HuH-7.5 (cell line): ENCODE results near the gene COL4A1.

Source experiments
- DNase-seq: peaks from one replicate; pipeline ENCODE4 v3.0.0; 2011; ENCODE audit warnings: low spot score

COL4A1 gene

GRCh38 chr13:110273254-110273653, 33.7 kb downstream of the COL4A1 start:
- DNase-seq = no peak

DNA sequence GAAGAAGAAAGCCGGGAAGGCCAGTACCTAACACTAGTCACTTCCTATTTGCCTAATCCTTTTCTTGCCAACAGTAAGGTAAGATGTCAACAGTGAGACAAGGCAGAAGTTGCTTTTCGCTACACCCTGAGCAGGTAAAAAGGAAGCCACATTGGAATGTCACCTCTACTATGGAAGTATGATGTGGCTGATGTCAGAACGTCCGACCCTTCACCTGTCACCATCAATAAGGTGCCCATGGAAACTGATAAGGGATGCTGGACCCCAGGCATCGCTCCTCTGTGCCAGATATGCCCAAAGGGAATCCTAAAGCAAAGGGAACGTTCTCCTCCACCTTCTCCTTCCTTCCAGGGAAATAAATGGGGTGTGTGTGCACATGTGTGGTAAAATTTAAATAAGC, 34.3 kb downstream of the COL4A1 start:
- no peak for DNase-seq

- DNase-seq = no peak
Observed at GRCh38 chr13:110272227-110272626, 34.7 kb downstream of the COL4A1 start.

DNA sequence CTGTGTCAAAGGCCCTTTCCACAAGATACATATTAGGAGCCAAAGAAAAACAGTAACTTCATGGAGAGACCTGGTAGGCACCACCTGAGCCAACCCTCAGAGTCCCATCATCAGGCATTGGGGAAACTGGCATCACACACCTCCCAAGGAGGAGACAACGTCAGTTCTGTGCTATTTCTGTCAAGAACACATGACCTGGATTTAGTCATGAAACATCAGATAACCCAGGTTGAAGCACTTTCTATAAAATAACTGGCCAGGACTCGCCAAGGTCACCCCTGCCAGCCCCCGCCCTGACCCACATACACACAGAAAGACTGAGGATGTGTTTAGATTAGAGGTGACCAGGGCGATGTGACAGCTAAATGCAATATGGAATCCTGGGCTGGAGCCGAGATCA, 35.6 kb downstream of the COL4A1 start:
- DNase-seq = no peak

GRCh38 chr13:110270507-110270906, 36.5 kb downstream of the COL4A1 start:
- DNase-seq = no peak

- no peak for DNase-seq
Observed at GRCh38 chr13:110269509-110270185, 37.3 kb downstream of the COL4A1 start.

DNA sequence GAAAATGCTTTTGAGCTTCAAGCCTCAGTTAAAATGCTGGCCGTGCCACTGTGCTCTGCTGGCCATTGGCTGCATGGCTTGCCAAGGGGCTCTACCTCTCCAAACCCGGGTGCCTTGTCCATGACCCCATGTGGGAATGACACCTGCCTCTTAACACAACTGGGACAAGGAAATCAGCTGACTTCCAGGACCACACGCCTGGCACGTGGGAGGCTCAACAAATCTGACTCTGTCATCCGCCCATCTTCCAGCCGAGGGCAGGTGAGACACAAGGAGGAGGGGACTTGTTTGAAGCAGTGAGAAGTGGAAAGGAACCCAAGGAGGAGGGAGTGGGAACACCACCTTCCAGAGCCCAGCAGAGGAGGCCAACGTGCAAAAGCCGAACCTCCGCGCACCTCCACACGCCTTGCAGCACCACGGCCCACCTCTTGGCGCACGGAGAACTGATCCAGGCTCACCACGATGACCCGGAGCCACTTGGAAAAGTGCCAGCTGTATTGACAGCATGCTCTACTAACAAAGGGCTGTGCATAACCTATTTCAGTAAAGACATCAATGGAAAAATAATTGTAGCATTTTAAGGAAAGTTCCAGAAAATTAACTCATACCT, 38.3 kb downstream of the COL4A1 start:
- no peak for DNase-seq

GRCh38 chr13:110268061-110268460, 38.9 kb downstream of the COL4A1 start:
- DNase-seq = no peak

GRCh38 chr13:110266983-110267382, 40.0 kb downstream of the COL4A1 start:
- no peak for DNase-seq

DNA sequence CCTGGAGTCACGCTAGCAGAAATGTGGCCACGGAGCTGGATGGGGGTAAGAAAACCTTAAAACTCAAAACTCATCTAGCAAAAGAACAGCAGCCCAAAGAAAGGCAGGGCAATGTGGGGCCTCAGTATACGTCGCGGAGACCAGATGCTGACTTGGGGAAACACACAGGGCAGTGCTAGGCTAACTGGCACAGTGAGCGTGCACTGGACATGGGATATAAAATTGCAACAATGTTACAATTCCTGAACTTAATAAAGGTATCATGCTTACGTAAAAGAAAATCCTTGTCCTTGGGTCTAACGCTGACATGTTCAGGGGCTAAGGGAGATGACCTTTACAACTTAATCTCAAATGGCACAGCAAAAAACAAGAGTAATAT, 40.5 kb downstream of the COL4A1 start:
- DNase-seq = no peak

GRCh38 chr13:110265682-110266430, 41.1 kb downstream of the COL4A1 start:
- no peak for DNase-seq

GRCh38 chr13:110265341-110265681, 41.6 kb downstream of the COL4A1 start:
- no peak for DNase-seq

DNA sequence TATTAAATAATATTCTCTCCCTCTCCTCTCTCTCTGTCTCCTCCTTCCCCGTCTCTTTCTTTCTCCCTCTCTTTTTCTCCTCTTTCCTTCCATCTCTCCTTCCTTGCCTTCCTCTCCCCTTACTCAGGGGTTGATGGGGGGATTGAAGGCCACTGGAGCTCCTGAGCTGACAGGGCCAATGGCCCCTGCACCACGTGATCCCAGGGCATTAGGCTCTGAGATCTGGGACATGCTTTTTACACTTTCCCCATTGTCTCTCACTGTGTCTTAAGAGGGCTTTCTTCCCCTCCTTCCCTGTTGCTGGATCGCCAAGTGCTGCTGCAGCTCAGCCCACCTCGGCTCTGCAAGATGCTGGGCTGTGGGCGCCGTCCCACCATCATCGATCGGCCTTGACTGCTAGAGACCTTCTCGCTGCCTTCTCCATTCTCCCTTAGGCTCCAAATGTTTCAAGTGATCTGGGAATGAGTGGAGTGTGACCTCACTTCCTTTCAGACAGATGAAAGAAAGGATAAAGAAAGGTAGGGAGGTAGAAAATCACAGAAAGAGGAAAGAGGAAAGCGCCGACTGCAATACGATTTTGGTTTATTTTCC, 42.2 kb downstream of the COL4A1 start:
- no peak for DNase-seq

GRCh38 chr13:110263888-110264287, 43.1 kb downstream of the COL4A1 start:
- no peak for DNase-seq

GRCh38 chr13:110263404-110263803, 43.6 kb downstream of the COL4A1 start:
- no peak for DNase-seq

DNA sequence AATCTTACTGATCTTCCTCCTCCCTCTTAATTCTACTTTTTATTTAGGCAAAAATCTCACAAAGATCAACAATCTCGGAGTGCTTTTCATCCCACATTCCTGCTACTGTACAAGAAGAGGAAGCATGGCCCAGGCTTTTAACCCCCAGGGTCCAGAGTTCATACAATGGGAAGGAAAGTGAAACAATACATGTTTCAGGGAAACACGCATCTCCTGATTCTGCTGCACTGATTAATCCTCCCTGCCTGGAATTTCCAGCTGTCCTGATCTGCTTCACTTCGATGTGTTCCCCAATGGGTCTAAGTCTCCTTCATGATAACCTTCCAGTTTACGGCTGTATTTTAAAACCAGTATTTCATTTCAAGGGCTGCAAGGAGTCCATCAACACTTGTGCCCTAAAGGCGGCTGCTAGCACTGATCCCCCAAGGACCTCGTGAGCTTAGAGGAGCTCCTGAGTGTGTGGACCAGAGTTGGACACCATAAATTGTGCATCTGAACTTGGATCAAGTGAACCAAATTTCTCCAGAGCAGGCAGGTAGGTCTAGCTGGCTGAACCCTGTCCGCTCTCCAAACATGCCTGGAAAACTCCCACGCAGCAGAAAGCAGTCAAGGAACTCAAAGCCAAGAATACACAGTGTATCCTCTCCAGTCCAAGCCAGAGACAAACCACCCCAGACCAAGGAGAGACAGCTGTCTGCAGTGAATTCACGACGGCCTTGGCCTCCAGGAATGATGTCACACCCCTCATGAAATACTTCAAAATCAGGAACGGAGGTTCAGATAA, 44.3 kb downstream of the COL4A1 start:
- DNase-seq = no peak

GRCh38 chr13:110262082-110262436, 44.9 kb downstream of the COL4A1 start:
- DNase-seq = no peak

- DNase-seq = no peak
Observed at GRCh38 chr13:110261166-110262081, 45.5 kb downstream of the COL4A1 start.

DNA sequence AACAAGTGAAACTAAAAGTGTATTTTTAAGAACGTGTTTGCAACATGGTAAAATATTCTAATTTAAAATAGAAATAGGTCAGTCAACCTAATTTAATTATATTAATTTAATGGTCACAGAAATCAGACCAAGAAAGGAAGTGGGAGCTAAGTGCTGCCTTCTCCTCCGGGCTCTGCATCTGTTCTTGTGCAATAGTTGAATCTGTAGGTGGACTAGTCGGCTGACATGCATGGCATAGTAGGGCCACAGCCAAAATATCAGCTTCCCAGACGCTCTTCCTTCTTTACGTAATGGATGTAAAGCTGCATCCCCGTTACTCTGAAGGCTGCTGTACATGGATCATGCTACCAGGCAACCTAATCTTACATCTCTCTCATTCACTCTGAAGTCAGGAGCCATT, 47.3 kb downstream of the COL4A1 start:
- no peak for DNase-seq

- DNase-seq = no peak
Observed at GRCh38 chr13:110258876-110259631, 47.9 kb downstream of the COL4A1 start.

DNA sequence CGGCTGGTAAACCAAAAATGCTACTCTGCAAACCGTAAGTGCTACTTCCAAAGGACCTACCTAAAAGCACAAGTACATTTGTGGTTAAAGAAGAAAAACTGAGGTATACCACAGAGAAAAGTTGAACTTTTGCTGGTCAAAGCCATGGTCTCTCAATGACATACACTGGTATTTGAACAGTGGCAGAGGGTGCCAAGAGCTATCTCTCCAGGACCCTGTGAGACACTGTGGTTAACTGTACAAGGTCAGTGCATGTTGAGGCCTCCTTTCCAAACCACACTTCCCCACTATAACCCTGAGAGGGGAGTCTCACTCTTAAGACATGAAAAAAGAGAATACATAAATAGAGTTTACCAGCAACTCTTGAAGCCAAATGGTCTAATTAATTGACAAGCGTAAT, 49.5 kb downstream of the COL4A1 start:
- no peak for DNase-seq
